ENCODE measurements around the gene SGTB. TPM values are rescaled to one million over a fixed set of nuclear protein-coding genes. Genes with fewer than 3 reads are reported as not detected.
A peak's percentile ranks its signal among the peaks of the same experiment; 100 is the strongest.

Gene SGTB
- total RNA-seq, result 6.9 TPM

DNA sequence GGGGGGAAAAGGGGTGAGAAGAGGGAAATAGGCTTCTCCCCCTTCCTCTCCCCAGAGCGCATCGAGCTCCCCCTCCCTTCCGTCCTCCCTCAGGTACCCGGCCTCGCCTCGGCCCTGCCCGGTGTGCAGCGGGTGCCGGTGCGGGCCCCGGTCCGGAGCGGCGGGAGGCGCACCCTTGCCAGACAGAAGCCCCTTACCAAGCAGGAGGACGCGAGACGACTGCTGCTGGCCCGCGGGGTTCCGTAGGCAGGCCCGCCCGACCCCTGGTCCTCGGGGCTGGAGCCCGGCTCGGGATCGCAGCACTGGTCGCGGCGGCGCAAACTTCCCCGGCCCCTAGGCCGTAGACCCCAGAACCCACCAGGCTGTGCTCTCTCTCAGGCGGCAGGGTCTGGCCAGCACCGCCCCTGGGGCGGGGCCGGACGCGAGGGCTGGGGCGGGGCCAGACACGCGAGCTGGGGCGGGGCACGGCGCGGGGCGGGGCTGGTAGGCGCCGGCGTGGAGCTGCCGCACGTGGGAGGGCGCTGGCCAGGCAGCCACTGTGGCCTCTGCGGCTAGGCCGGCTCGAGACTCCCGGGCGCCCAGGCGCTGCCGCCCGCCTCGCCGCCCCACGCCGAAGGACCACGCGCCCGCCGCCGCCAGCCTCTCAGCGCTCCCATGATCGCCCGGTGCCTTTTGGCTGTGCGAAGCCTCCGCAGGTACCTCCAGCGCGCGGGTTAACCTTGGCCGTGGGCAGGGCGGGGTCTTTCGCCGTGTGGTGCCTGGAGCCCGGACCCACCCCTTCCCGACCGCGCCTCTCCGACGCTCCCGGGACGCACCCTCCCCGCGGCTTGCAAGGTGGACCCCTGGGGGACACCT lies at the start of gene SGTB, which contains the start of gene NLN:
Gene SGTB (minus strand): TSS at position 390 of the 855 bp plus-strand sequence. CDS start 1,302 bp downstream, outside the sequence.
Gene NLN (plus strand): TSS at position 486 of the 855 bp plus-strand sequence. CDS start 169 bp downstream, at position 655.
- TF ChIP-seq, protein P1, sequence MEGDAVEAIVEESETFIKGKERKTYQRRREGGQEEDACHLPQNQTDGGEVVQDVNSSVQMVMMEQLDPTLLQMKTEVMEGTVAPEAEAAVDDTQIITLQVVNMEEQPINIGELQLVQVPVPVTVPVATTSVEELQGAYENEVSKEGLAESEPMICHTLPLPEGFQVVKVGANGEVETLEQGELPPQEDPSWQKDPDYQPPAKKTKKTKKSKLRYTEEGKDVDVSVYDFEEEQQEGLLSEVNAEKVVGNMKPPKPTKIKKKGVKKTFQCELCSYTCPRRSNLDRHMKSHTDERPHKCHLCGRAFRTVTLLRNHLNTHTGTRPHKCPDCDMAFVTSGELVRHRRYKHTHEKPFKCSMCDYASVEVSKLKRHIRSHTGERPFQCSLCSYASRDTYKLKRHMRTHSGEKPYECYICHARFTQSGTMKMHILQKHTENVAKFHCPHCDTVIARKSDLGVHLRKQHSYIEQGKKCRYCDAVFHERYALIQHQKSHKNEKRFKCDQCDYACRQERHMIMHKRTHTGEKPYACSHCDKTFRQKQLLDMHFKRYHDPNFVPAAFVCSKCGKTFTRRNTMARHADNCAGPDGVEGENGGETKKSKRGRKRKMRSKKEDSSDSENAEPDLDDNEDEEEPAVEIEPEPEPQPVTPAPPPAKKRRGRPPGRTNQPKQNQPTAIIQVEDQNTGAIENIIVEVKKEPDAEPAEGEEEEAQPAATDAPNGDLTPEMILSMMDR (IDR thresholded peaks at IDR 0.05), result no peak
- intact Hi-C loops (cut with DNase I), result loop anchor here (1.0 to 10.0 kb wide), 5 partner anchors 97 to 1557 kb away; partner anchors contain the start of genes CENPK, ERBIN, PPWD1 and RNF180
- H3K9me3 ChIP-seq, result no peaks in the 10 kb centered on the region
- peak within 1 kb of the TSS; percentile 89 to 97 for H3K4me3 ChIP-seq
- DNase-seq (ENCODE audit: low spot score in 2 of 2), result peak; percentile 60 to 92
- no peaks in the 10 kb centered on the region for H3K27me3 ChIP-seq
- peak within 1 kb of the TSS; percentile 80 to 86 for H3K27ac ChIP-seq
- H3K4me1 ChIP-seq, result peaks cover 0 to 4% of the 10 kb centered on the region in 2 donors
- H3K36me3 ChIP-seq, result no peaks in the 10 kb centered on the region

DNA sequence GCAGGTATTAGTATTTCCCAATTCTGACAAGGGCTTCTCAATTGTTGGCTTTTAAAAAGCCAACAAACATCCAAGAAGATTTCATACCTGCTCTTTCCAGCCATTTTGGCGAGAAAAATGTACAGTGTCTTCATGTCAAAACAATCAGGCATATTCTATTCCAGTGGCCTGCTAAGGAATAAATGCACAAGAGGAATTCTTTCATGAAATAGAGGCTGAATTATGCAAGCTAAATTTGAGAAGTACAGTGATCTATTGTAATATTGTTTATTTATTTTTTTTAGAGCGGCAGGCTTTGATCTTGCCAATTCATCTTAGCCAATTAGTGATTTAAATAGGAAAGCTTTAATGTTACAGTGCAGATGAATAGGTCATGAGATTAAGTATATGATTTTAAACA lies 49.4 kb upstream of the SGTB start:
- Histone ChIP-seq H3K27me3 (no peaks in the 10 kb centered on the region), H3K27ac (no peak overlapping the region), H3K4me1 (no peaks in the 10 kb centered on the region), H3K36me3 (no peaks in the 10 kb centered on the region), H3K4me3 (no peak overlapping the region), H3K9me3 (no peaks in the 10 kb centered on the region)
- DNase-seq (ENCODE audit: low spot score in 2 of 2), result no peak
- TF ChIP-seq, protein P1 (IDR thresholded peaks at IDR 0.05), result no peak
- intact Hi-C loops (cut with DNase I), result no loop called here

DNA sequence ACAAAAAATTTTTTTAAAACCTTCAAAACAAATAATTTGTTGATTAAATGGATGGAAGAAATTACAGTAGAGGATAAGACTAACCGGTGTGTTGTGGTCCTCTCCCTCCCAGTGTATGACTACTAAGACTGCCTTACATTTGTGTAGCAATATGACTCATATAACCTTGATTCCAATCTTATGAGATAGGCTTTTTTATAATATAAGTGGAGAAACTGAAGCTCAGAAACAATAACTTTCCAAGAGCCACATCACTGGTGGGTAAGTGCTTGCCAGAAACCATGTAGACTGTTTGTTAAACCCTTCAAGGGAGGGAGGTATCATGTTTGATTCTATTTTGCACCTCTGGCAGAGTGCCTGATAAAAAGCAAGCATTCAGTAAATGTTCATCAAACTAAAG lies 47.6 kb upstream of the SGTB start:
- DNase-seq (ENCODE audit: low spot score in 2 of 2), result no peak
- TF ChIP-seq, protein P1 (IDR thresholded peaks at IDR 0.05), result no peak
- Histone ChIP-seq H3K4me3 (no peak overlapping the region), H3K27ac (no peak overlapping the region), H3K4me1 (no peaks in the 10 kb centered on the region), H3K27me3 (no peaks in the 10 kb centered on the region), H3K36me3 (no peaks in the 10 kb centered on the region), H3K9me3 (no peaks in the 10 kb centered on the region)
- intact Hi-C loops (cut with DNase I), result no loop called here

- Histone ChIP-seq H3K36me3 (no peaks in the 10 kb centered on the region), H3K27me3 (no peaks in the 10 kb centered on the region), H3K27ac (no peak overlapping the region), H3K9me3 (no peaks in the 10 kb centered on the region), H3K4me1 (no peaks in the 10 kb centered on the region), H3K4me3 (no peak overlapping the region)
- intact Hi-C loops (cut with DNase I), result no loop called here
- TF ChIP-seq, protein P1 (IDR thresholded peaks at IDR 0.05), result no peak
- DNase-seq (ENCODE audit: low spot score in 2 of 2), result no peak
Measured at GRCh38 chr5:65768723-65769346, 46.9 kb upstream of the SGTB start.

DNA sequence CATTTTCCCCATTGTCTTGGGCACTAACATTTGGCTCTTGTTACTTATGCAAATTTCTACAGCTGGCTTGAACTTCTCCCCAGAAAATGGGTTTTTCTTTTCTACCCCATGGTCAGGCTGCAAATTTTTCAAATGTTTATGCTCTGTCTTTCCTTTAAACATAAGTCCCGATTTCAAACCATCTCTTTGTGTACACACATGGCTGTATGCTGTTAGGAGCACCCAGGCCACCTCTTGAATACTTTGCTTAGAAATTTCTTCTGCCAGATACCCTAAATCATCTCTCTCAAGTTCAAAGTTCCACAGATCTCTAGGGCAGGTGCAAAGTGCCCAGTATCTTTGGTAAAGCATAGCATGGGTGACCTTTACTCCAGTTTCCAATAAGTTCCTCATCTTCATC lies 45.7 kb upstream of the SGTB start:
- no peak overlapping the region for H3K4me3 ChIP-seq
- intact Hi-C loops (cut with DNase I), result no loop called here
- no peaks in the 10 kb centered on the region for H3K9me3 ChIP-seq
- no peaks in the 10 kb centered on the region for H3K27me3 ChIP-seq
- no peaks in the 10 kb centered on the region for H3K4me1 ChIP-seq
- no peak overlapping the region for H3K27ac ChIP-seq
- no peaks in the 10 kb centered on the region for H3K36me3 ChIP-seq
- DNase-seq (ENCODE audit: low spot score in 2 of 2), result no peak
- TF ChIP-seq, protein P1 (IDR thresholded peaks at IDR 0.05), result no peak
